H1 (cell line): ENCODE data around the gene PLVAP. TPM values are rescaled to one million over a fixed set of nuclear protein-coding genes. Genes with fewer than 3 reads are reported as not detected.

Source experiments
- ATF3 ChIP-seq: IDR thresholded peaks from 2 replicates; pipeline ENCODE4 v1.6.1; 2011; ENCODE audit warnings: low read depth, mild to moderate bottlenecking, low read length; ENCODE audit not compliant: insufficient read depth
- BCL11A ChIP-seq, 2 experiments: IDR thresholded peaks; one replicate each; pipeline ENCODE4 v1.6.1; 2011; ENCODE audit warnings: low read depth in 2 of 2, low read length in 2 of 2, mild to moderate bottlenecking in 2 of 2
- BRCA1 ChIP-seq: IDR thresholded peaks from 2 replicates; pipeline ENCODE4 v1.6.1; 2012; ENCODE audit warnings: low read depth, low read length, improper control_type of control experiment
- CBX5 ChIP-seq: fragments of 300-800, 300-1000 bp; sonication (generic); IDR thresholded peaks from 2 replicates; pipeline ENCODE4 v1.7.1; 2016; ENCODE audit warnings: antibody characterized with exemption, low read length, low read depth
- CBX8 ChIP-seq: fragments of 300-800, 300-1000 bp; sonication (generic); IDR thresholded peaks from 2 replicates; pipeline ENCODE4 v1.7.1; 2016; ENCODE audit warnings: low read depth, low read length, borderline replicate concordance
- CHD1 ChIP-seq: IDR thresholded peaks from 2 replicates; pipeline ENCODE4 v1.6.1; 2012; ENCODE audit warnings: low read depth, low read length, improper control_type of control experiment
- CHD2 ChIP-seq: IDR thresholded peaks from 2 replicates; pipeline ENCODE4 v1.6.1; 2012; ENCODE audit warnings: low read length, improper control_type of control experiment
- EGR1 ChIP-seq: IDR thresholded peaks from 2 replicates; pipeline ENCODE4 v1.6.1; 2011; ENCODE audit warnings: low read depth, low read length, borderline replicate concordance
- EP300 ChIP-seq, 2 experiments: IDR thresholded peaks; 1 replicate in 1 of 2; 2 replicates in 1 of 2; pipeline ENCODE4 v1.6.1; 2011 to 2012; ENCODE audit warnings: low read depth in 2 of 2, low read length in 2 of 2, mild to moderate bottlenecking in 2 of 2, borderline replicate concordance in 1 of 2, inconsistent platforms in 1 of 2, moderate library complexity in 1 of 2
- EZH2 ChIP-seq: fragments of 200-600 bp; sonication (generic); IDR thresholded peaks from 2 replicates; pipeline ENCODE4 v1.7.1; 2012; ENCODE audit warnings: low read depth, mild to moderate bottlenecking, moderate library complexity, low read length, inconsistent platforms; ENCODE audit not compliant: severe bottlenecking
- GTF2F1 ChIP-seq: IDR thresholded peaks from 2 replicates; pipeline ENCODE4 v1.6.1; 2012; ENCODE audit warnings: low read depth, low read length, improper control_type of control experiment, borderline replicate concordance
- HDAC6 ChIP-seq: IDR thresholded peaks from one replicate; pipeline ENCODE4 v1.7.1; 2012; ENCODE audit warnings: low read depth, mild to moderate bottlenecking, inconsistent platforms, low read length, moderate library complexity
- JUN ChIP-seq: IDR thresholded peaks from 2 replicates; pipeline ENCODE4 v1.6.1; 2011; ENCODE audit warnings: low read depth, mild to moderate bottlenecking, improper control_type of control experiment, low read length
- MAX ChIP-seq: IDR thresholded peaks from 2 replicates; pipeline ENCODE4 v1.6.1; 2012; ENCODE audit warnings: inconsistent platforms
- NRF1 ChIP-seq: IDR thresholded peaks from 2 replicates; pipeline ENCODE4 v1.6.1; 2011; ENCODE audit warnings: mild to moderate bottlenecking, low read depth, low read length, improper control_type of control experiment
- POLR2A ChIP-seq, 2 experiments: IDR thresholded peaks; 1 replicate in 1 of 2; 2 replicates in 1 of 2; pipeline ENCODE4 v1.6.1; 2011; ENCODE audit warnings: low read depth in 2 of 2, low read length in 2 of 2, mild to moderate bottlenecking in 2 of 2; ENCODE audit errors: control extremely low read depth in 1 of 2
- SIN3A ChIP-seq, 2 experiments: IDR thresholded peaks in 1 of 2; conservative IDR thresholded peaks in 1 of 2; 2 replicates each; pipeline ENCODE4 v1.6.1; 2011 to 2012; ENCODE audit warnings: low read length in 2 of 2, improper control_type of control experiment in 1 of 2, low read depth in 1 of 2, mild to moderate bottlenecking in 1 of 2
- SIX5 ChIP-seq: IDR thresholded peaks from 2 replicates; pipeline ENCODE4 v1.6.1; 2011; ENCODE audit warnings: mild to moderate bottlenecking, low read depth, low read length
- SP2 ChIP-seq: IDR thresholded peaks from 2 replicates; pipeline ENCODE4 v1.6.1; 2012; ENCODE audit warnings: mild to moderate bottlenecking, low read length, inconsistent platforms
- SUZ12 ChIP-seq: fragments of 200-600 bp; sonication (generic); IDR thresholded peaks from 2 replicates; pipeline ENCODE4 v1.6.1; 2012; ENCODE audit warnings: mild to moderate bottlenecking, inconsistent platforms, low read length, moderate library complexity, mixed read lengths
- TEAD4 ChIP-seq: IDR thresholded peaks from 2 replicates; pipeline ENCODE4 v1.6.1; 2012; ENCODE audit warnings: low read depth, low read length, inconsistent platforms, mixed read lengths
- USF2 ChIP-seq: IDR thresholded peaks from 2 replicates; pipeline ENCODE4 v1.6.1; 2011; ENCODE audit warnings: low read length, improper control_type of control experiment
- YY1 ChIP-seq: IDR thresholded peaks from 2 replicates; pipeline ENCODE4 v1.6.1; 2011; ENCODE audit warnings: low read depth, mild to moderate bottlenecking, low read length
- polyA plus RNA-seq, 7 experiments: library from polyadenylated mRNA; depleted of rRNA in 3 of 7; stranded (reverse) in 5 of 7; unstranded in 2 of 7; fragments of >200 nt in 5 of 7; fragments of 200-250 nt in 2 of 7; gene quantifications; 1 replicate in 5 of 7; 2 replicates in 1 of 7; 4 replicates in 1 of 7; pipeline versions ENCODE4 v1.2.1 to v1.2.3, GENCODE V29; 2011 to 2013; ENCODE audit warnings: missing spikeins in 2 of 7, mixed read lengths in 2 of 7
- total RNA-seq: library from RNA; stranded (reverse); fragmentation: NEBNext Ultra II Directional; extraction: Animal tissue kit (Norgen Biotek cat#: 25700); gene quantifications from 2 replicates; pipeline ENCODE4 v1.2.1, GENCODE V29; 2021

Gene PLVAP
- total and polyA plus RNA-seq, 2 of the 8 experiments (the other 6 are each of a cell fraction or from before 2014, with no cell fraction given) = 0.32 TPM; not detected in 1

GRCh38 chr19:17305517-17306284 is 71.4 kb downstream of the PLVAP start, which contains the start of gene MRPL34 (continued):
- TF ChIP-seq USF2 (no peak; the same call in 1 of the 2 replicates), SP2 (no peak), EZH2 (no peak), YY1 (0 out of 2 replicates have a peak, but pooled peaks have one; percentile 76), CBX5 (no peak), SIX5 (peak; percentile 50), SIN3A (conservative IDR thresholded peaks at IDR 0.05 in 1 of 2, IDR thresholded peaks at IDR 0.05 in 1 of 2; ENCODE audit: low read depth in 1 of 2, low read length in 2 of 2) (peak; percentile 68 to 92; a peak in 2 of 4 replicates), NRF1 (peak; percentile 92), BRCA1 (no peak), CHD2 (peak; percentile 41; the same call in 1 of the 2 replicates), POLR2A (IDR thresholded peaks at IDR 0.05; ENCODE audit: control extremely low read depth in 1 of 2, low read depth in 2 of 2, low read length in 2 of 2) (peak; percentile 19 to 66), CHD1 (no peak), TEAD4 (peak; percentile 6; the same call in 1 of the 2 replicates), SUZ12 (no peak), JUN (no peak; the same call in 1 of the 2 replicates), MAX (peak; percentile 85), ATF3 (no peak), BCL11A (IDR thresholded peaks at IDR 0.05; ENCODE audit: low read depth in 2 of 2, low read length in 2 of 2) (no peak), CBX8 (no peak), EGR1 (no peak), HDAC6 (no peak), GTF2F1 (no peak), EP300 (IDR thresholded peaks at IDR 0.05; ENCODE audit: borderline replicate concordance in 1 of 2, low read depth in 2 of 2, low read length in 2 of 2) (peak; percentile 23 to 61; a peak in 1 of 3 replicates)
